Progenitor cell of endocrine pancreas (in vitro differentiated cells): Measurements from ENCODE around the gene KSR2. TPM values are rescaled to one million over a fixed set of nuclear protein-coding genes. Genes with fewer than 3 reads are reported as not detected.

ENCODE experiments used
- DNase-seq: peaks from one replicate; pipeline ENCODE4 v3.0.0; 2021; ENCODE audit warnings: low spot score; ENCODE audit not compliant: unreplicated experiment
- H3K27ac Mint-ChIP-seq: 2 replicates; pipeline ENCODE4 v1.8.0; 2021; ENCODE audit warnings: mild to moderate bottlenecking, moderate library complexity, mixed read lengths
- H3K27me3 Mint-ChIP-seq: 2 replicates; pipeline ENCODE4 v1.8.0; 2021; ENCODE audit warnings: mixed read lengths
- H3K36me3 Mint-ChIP-seq: 2 replicates; pipeline ENCODE4 v1.8.0; 2022; ENCODE audit warnings: mixed read lengths; ENCODE audit not compliant: insufficient read depth
- H3K4me1 Mint-ChIP-seq: 2 replicates; pipeline ENCODE4 v1.8.0; 2021; ENCODE audit warnings: low read depth, mixed read lengths
- H3K4me3 Mint-ChIP-seq: 2 replicates; pipeline ENCODE4 v1.8.0; 2021; ENCODE audit warnings: low read depth, mild to moderate bottlenecking, moderate library complexity, mixed read lengths
- H3K9me3 Mint-ChIP-seq: 2 replicates; pipeline ENCODE4 v1.8.0; 2021; ENCODE audit warnings: low read depth, mixed read lengths
- CTCF ChIP-seq: fragments of 200-600 bp; sonication (generic); IDR thresholded peaks from one replicate; pipeline ENCODE4 v1.5.0; 2021; ENCODE audit warnings: antibody characterized with exemption, mild to moderate bottlenecking; ENCODE audit not compliant: unreplicated experiment
- total RNA-seq: library from RNA; stranded (reverse); gene quantifications from 2 replicates; pipeline ENCODE4 v1.2.1, GENCODE V29; 2021

KSR2 gene
- total RNA-seq, 1 donor from 2014 or later: 1.8 TPM

DNA sequence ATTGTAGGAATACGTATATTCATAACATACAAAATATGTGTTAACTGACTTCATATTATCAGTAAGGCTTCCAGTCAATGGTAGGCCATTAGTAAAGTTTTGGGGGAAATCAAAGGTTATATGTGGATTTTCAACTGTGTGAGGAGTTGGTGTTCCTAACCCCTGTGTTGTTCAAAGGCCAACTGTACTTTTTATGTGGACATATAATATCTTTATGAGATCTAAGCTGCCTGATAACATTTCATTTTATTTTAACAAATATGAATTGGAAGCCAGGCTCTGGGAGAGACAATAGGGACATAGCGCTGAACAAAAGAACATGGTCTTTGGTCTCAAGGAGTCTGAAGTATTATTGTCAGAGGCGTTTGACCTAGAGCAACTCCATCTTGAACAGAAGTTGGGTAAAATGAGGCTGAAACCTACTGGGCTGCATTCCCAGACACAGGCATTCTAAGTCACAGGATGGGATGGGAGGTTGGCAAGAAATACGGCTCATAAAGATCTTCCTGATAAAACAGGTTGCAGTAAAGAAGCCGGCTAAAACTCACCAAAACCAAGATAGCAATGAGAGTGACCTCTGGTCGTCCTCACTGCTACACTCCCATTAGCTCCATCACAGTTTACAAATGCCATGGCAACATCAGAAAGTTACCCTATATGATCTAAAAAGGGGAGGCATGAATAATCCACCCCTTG, 147.2 kb downstream of the KSR2 start:
- no peak overlapping the region for H3K27ac Mint-ChIP-seq
- no peaks in the 10 kb centered on the region for H3K4me1 Mint-ChIP-seq
- H3K27me3 Mint-ChIP-seq: no peaks in the 10 kb centered on the region
- TF ChIP-seq CTCF: no peak
- no peaks in the 10 kb centered on the region for H3K9me3 Mint-ChIP-seq
- H3K4me3 Mint-ChIP-seq: no peak overlapping the region
- DNase-seq: no peak
- no peaks in the 10 kb centered on the region for H3K36me3 Mint-ChIP-seq

- H3K9me3 Mint-ChIP-seq: no peaks in the 10 kb centered on the region
- no peak overlapping the region for H3K4me3 Mint-ChIP-seq
- TF ChIP-seq CTCF: no peak
- H3K27ac Mint-ChIP-seq: no peak overlapping the region
- no peak for DNase-seq
- H3K27me3 Mint-ChIP-seq: no peaks in the 10 kb centered on the region
- no peaks in the 10 kb centered on the region for H3K4me1 Mint-ChIP-seq
- H3K36me3 Mint-ChIP-seq: no peaks in the 10 kb centered on the region
Measured at GRCh38 chr12:117820216-117820907, 148.4 kb downstream of the KSR2 start.

DNA sequence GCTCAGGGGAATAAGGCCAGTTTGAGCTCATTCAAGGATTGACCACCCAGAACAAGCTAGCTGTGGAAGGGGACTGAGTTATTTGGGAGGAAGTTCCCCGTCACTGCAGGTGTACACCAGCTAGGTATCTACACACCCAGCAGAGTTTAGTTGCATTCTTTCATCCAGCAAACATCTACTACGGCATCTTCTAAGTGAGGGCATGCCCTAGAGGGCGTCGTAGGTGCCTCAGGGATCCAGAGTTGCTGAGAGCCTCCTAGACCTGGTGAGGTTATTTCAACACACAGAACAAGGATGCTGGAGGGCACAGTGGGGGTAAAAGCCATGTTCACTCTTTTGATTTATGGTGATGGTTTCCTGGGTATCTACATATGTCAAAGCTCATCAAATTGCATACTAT, 149.6 kb downstream of the KSR2 start:
- no peak for DNase-seq
- Mint-ChIP-seq H3K4me1 (no peaks in the 10 kb centered on the region), H3K4me3 (no peak overlapping the region)

GRCh38 chr12:117818400-117818799, 150.4 kb downstream of the KSR2 start:
- Mint-ChIP-seq H3K9me3 (peaks cover 3% of the 10 kb centered on the region), H3K27me3 (no peaks in the 10 kb centered on the region), H3K36me3 (no peaks in the 10 kb centered on the region), H3K27ac (no peak overlapping the region), H3K4me3 (no peak overlapping the region), H3K4me1 (no peaks in the 10 kb centered on the region)
- no peak for TF ChIP-seq CTCF
- DNase-seq: no peak

More for the DNA sequence above, 149.6 kb downstream of the KSR2 start:
- H3K27ac Mint-ChIP-seq: no peak overlapping the region
- no peak for TF ChIP-seq CTCF
- H3K27me3 Mint-ChIP-seq: no peaks in the 10 kb centered on the region
- peaks cover 3% of the 10 kb centered on the region for H3K9me3 Mint-ChIP-seq
- H3K36me3 Mint-ChIP-seq: no peaks in the 10 kb centered on the region

GRCh38 chr12:117809509-117809908, 159.3 kb downstream of the KSR2 start:
- Mint-ChIP-seq H3K27ac (no peak overlapping the region), H3K4me1 (no peaks in the 10 kb centered on the region), H3K4me3 (no peak overlapping the region), H3K9me3 (no peaks in the 10 kb centered on the region), H3K27me3 (no peaks in the 10 kb centered on the region), H3K36me3 (no peaks in the 10 kb centered on the region)
- DNase-seq: no peak
- no peak for TF ChIP-seq CTCF
